Measurements from ENCODE around the gene TSSK2.
"Not testable (repeated sequence)": the region's sequence is repeated elsewhere in the genome, so short reads cannot be mapped to it uniquely, and the experiment has no call there.

The TSSK2 gene

DNA sequence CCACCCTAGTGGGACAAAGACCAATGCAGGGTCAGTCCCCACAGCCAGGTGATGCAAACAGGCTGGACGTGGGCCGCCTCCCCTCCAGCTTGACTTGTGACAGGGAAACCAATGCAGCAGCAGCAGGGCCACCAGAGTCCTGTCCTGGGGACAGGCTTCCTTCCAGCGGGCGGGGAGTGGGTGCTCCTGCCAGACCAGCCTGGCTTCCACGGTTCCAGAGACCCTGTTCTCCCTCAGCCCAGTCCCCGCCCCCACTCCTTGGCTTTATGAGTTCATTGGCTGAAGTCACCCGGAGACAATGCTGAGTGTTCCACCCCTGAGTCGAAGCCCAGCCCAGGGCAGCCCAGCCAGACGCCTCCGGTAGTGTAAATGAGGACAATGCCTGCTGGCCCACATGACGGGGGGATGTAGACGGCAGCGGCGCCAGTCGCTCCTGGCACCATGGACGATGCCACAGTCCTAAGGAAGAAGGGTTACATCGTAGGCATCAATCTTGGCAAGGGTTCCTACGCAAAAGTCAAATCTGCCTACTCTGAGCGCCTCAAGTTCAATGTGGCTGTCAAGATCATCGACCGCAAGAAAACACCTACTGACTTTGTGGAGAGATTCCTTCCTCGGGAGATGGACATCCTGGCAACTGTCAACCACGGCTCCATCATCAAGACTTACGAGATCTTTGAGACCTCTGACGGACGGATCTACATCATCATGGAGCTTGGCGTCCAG, at the start of gene TSSK2:
TSSK2 (plus strand) TSS at position 350 of the 726 bp plus-strand sequence; CDS start at position 442, 92 bp downstream.
- Histone ChIP-seq H3K9ac (ENCODE audit: low read length in 5 of 5) (no peak within 1 kb of the TSS), H3K27me3 (ENCODE audit: control insufficient read depth in 5 of 5, insufficient read depth in 4 of 5, low read length in 5 of 5) (no peaks in the 10 kb centered on the region), H3K9me3 (ENCODE audit: control insufficient read depth in 5 of 5, low read length in 5 of 5) (peaks cover 0 to 7% (median 0%) of the 10 kb centered on the region in 5 donors), H3K4me3 (ENCODE audit: low read depth in 1 of 5, low read length in 5 of 5) (no peak within 1 kb of the TSS), H3K27ac (ENCODE audit: low read depth, low read length) (no peak within 1 kb of the TSS), H3K36me3 (ENCODE audit: control insufficient read depth in 5 of 5, insufficient read depth in 5 of 5, low read length in 5 of 5) (peaks cover 0 to 49% (median 37%) of the 10 kb centered on the region in 5 donors), H3K4me1 (ENCODE audit: control insufficient read depth in 5 of 5, insufficient read depth in 5 of 5, low read length in 5 of 5) (no peaks in the 10 kb centered on the region)

- no peak overlapping the region for H3K4me3 ChIP-seq (ENCODE audit: low read depth in 1 of 5, low read length in 5 of 5)
- no peaks in the 10 kb centered on the region for H3K27me3 ChIP-seq (ENCODE audit: control insufficient read depth in 5 of 5, insufficient read depth in 4 of 5, low read length in 5 of 5)
- peaks cover 0 to 17% (median 11%) of the 10 kb centered on the region in 5 donors for H3K36me3 ChIP-seq (ENCODE audit: control insufficient read depth in 5 of 5, insufficient read depth in 5 of 5, low read length in 5 of 5)
These were observed 49.8 kb upstream of the TSSK2 start for GRCh38 chr22:19081351-19081750.

GRCh38 chr22:19082101-19082500, 49.0 kb upstream of the TSSK2 start:
- peaks cover 0 to 17% (median 11%) of the 10 kb centered on the region in 5 donors for H3K36me3 ChIP-seq (ENCODE audit: control insufficient read depth in 5 of 5, insufficient read depth in 5 of 5, low read length in 5 of 5)
- no peaks in the 10 kb centered on the region for H3K27me3 ChIP-seq (ENCODE audit: control insufficient read depth in 5 of 5, insufficient read depth in 4 of 5, low read length in 5 of 5)
- H3K4me1 ChIP-seq (ENCODE audit: control insufficient read depth in 5 of 5, insufficient read depth in 5 of 5, low read length in 5 of 5), result peaks cover 5 to 22% (median 13%) of the 10 kb centered on the region in 5 donors
- no peaks in the 10 kb centered on the region for H3K9me3 ChIP-seq (ENCODE audit: control insufficient read depth in 5 of 5, low read length in 5 of 5)
- no peak overlapping the region for H3K4me3 ChIP-seq (ENCODE audit: low read depth in 1 of 5, low read length in 5 of 5)
- H3K9ac ChIP-seq (ENCODE audit: low read length in 5 of 5), result no peak overlapping the region
- H3K27ac ChIP-seq (ENCODE audit: low read depth, low read length), result no peak overlapping the region

More at GRCh38 chr22:19081351-19081750, 49.8 kb upstream of the TSSK2 start:
- peaks cover 5 to 22% (median 10%) of the 10 kb centered on the region in 5 donors for H3K4me1 ChIP-seq (ENCODE audit: control insufficient read depth in 5 of 5, insufficient read depth in 5 of 5, low read length in 5 of 5)
- no peaks in the 10 kb centered on the region for H3K9me3 ChIP-seq (ENCODE audit: control insufficient read depth in 5 of 5, low read length in 5 of 5)
- H3K9ac ChIP-seq (ENCODE audit: low read length in 5 of 5), result no peak overlapping the region
- no peak overlapping the region for H3K27ac ChIP-seq (ENCODE audit: low read depth, low read length)

- Histone ChIP-seq H3K27ac (ENCODE audit: low read depth, low read length) (no peak overlapping the region), H3K36me3 (ENCODE audit: control insufficient read depth in 5 of 5, insufficient read depth in 5 of 5, low read length in 5 of 5) (peaks cover 0 to 18% (median 13%) of the 10 kb centered on the region in 5 donors), H3K9me3 (ENCODE audit: control insufficient read depth in 5 of 5, low read length in 5 of 5) (no peaks in the 10 kb centered on the region), H3K4me1 (ENCODE audit: control insufficient read depth in 5 of 5, insufficient read depth in 5 of 5, low read length in 5 of 5) (peaks cover 5 to 22% (median 13%) of the 10 kb centered on the region in 5 donors), H3K4me3 (ENCODE audit: low read depth in 1 of 5, low read length in 5 of 5) (no peak overlapping the region), H3K9ac (ENCODE audit: low read length in 5 of 5) (no peak overlapping the region), H3K27me3 (ENCODE audit: control insufficient read depth in 5 of 5, insufficient read depth in 4 of 5, low read length in 5 of 5) (no peaks in the 10 kb centered on the region)
These were observed 48.3 kb upstream of the TSSK2 start for GRCh38 chr22:19082793-19083192.

DNA sequence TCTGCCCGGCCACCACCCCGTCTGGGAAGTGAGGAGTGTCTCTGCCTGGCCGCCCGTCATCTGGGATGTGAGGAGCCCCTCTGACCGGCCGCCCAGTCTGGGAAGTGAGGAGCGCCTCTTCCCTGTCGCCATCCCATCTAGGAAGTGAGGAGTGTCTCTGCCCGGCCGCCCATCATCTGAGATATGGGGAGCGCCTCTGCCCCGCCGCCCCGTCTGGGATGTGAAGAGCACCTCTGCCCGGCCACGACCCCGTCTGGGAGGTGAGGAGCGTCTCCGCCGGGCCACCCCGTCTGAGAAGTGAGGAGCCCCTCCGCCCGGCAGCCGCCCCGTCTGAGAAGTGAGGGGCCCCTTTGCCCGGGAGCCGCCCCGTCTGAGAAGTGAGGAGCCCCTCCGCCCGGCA, 47.0 kb upstream of the TSSK2 start:
- peaks cover 9 to 31% (median 24%) of the 10 kb centered on the region in 5 donors for H3K36me3 ChIP-seq (ENCODE audit: control insufficient read depth in 5 of 5, insufficient read depth in 5 of 5, low read length in 5 of 5)
- peaks cover 5 to 22% (median 13%) of the 10 kb centered on the region in 5 donors for H3K4me1 ChIP-seq (ENCODE audit: control insufficient read depth in 5 of 5, insufficient read depth in 5 of 5, low read length in 5 of 5)
- not testable (repeated sequence) for H3K9ac ChIP-seq (ENCODE audit: low read length in 5 of 5); H3K27ac ChIP-seq (ENCODE audit: low read depth, low read length); H3K9me3 ChIP-seq (ENCODE audit: control insufficient read depth in 5 of 5, low read length in 5 of 5); H3K27me3 ChIP-seq (ENCODE audit: control insufficient read depth in 5 of 5, insufficient read depth in 4 of 5, low read length in 5 of 5); H3K4me3 ChIP-seq (ENCODE audit: low read depth in 1 of 5, low read length in 5 of 5)

- H3K27me3 ChIP-seq (ENCODE audit: control insufficient read depth in 5 of 5, insufficient read depth in 4 of 5, low read length in 5 of 5); H3K27ac ChIP-seq (ENCODE audit: low read depth, low read length); H3K9me3 ChIP-seq (ENCODE audit: control insufficient read depth in 5 of 5, low read length in 5 of 5); H3K4me3 ChIP-seq (ENCODE audit: low read depth in 1 of 5, low read length in 5 of 5); H3K9ac ChIP-seq (ENCODE audit: low read length in 5 of 5): not testable (repeated sequence)
- peaks cover 9 to 31% (median 26%) of the 10 kb centered on the region in 5 donors for H3K36me3 ChIP-seq (ENCODE audit: control insufficient read depth in 5 of 5, insufficient read depth in 5 of 5, low read length in 5 of 5)
- peaks cover 5 to 22% (median 13%) of the 10 kb centered on the region in 5 donors for H3K4me1 ChIP-seq (ENCODE audit: control insufficient read depth in 5 of 5, insufficient read depth in 5 of 5, low read length in 5 of 5)
These were observed 46.5 kb upstream of the TSSK2 start for GRCh38 chr22:19084586-19084985.

DNA sequence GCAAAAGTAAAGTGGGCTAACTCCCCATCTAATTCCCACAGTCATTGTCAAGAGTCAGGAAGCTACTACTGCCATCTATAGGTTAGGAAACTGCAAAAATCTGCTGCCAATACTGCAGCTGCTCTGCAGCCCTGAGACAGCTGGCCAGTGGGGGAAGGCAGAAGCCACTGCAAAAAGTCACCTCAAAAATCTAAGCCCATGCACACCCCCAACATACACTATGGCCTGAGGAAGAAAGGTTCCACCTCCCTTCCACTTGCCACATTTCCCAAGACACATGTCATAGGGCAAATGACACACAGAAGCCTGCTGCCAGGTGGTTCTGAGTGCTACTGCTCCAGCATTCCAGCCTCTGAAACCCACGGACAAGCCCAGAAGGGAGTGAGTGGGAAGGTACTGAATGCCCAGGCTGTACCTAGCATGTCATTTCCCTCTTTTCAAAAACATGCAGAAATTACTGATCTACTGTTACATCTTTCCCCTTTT, 45.8 kb upstream of the TSSK2 start:
- H3K4me1 ChIP-seq (ENCODE audit: control insufficient read depth in 5 of 5, insufficient read depth in 5 of 5, low read length in 5 of 5), result peaks cover 5 to 22% (median 13%) of the 10 kb centered on the region in 5 donors
- no peaks in the 10 kb centered on the region for H3K9me3 ChIP-seq (ENCODE audit: control insufficient read depth in 5 of 5, low read length in 5 of 5)
- no peak overlapping the region for H3K4me3 ChIP-seq (ENCODE audit: low read depth in 1 of 5, low read length in 5 of 5)
- peak overlapping the region; percentile 20 for H3K27ac ChIP-seq (ENCODE audit: low read depth, low read length)
- H3K9ac ChIP-seq (ENCODE audit: low read length in 5 of 5), result peak overlapping the region in 2 of 5 donors; percentile 25 to 54
- peaks cover 9 to 27% (median 22%) of the 10 kb centered on the region in 5 donors for H3K36me3 ChIP-seq (ENCODE audit: control insufficient read depth in 5 of 5, insufficient read depth in 5 of 5, low read length in 5 of 5)
- no peaks in the 10 kb centered on the region for H3K27me3 ChIP-seq (ENCODE audit: control insufficient read depth in 5 of 5, insufficient read depth in 4 of 5, low read length in 5 of 5)

GRCh38 chr22:19086417-19086816, 44.7 kb upstream of the TSSK2 start:
- H3K4me1 ChIP-seq (ENCODE audit: control insufficient read depth in 5 of 5, insufficient read depth in 5 of 5, low read length in 5 of 5), result peaks cover 5 to 22% (median 13%) of the 10 kb centered on the region in 5 donors
- H3K36me3 ChIP-seq (ENCODE audit: control insufficient read depth in 5 of 5, insufficient read depth in 5 of 5, low read length in 5 of 5), result peaks cover 9 to 26% (median 13%) of the 10 kb centered on the region in 5 donors
- H3K9me3 ChIP-seq (ENCODE audit: control insufficient read depth in 5 of 5, low read length in 5 of 5), result no peaks in the 10 kb centered on the region
- no peaks in the 10 kb centered on the region for H3K27me3 ChIP-seq (ENCODE audit: control insufficient read depth in 5 of 5, insufficient read depth in 4 of 5, low read length in 5 of 5)
- H3K27ac ChIP-seq (ENCODE audit: low read depth, low read length), result no peak overlapping the region
- H3K4me3 ChIP-seq (ENCODE audit: low read depth in 1 of 5, low read length in 5 of 5), result no peak overlapping the region
- H3K9ac ChIP-seq (ENCODE audit: low read length in 5 of 5), result no peak overlapping the region

DNA sequence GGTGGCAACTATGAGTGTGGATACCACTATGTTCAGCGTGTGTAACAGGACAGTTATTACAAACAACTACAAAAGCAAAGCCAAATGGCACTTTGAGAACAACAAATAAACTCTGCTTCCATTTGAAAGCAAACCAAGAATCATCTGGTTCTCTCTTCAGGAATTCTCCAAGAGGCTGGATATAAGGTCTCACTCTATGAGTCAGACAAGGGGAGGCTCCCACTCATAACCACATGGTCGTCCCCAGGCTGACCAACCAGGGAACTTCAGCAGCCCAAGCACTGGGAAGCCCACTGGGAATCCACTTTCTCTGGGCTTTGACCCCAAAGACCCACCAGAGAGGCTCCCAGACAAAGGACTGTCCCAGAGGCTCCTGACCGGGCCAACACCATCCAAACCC, 44.2 kb upstream of the TSSK2 start:
- no peaks in the 10 kb centered on the region for H3K27me3 ChIP-seq (ENCODE audit: control insufficient read depth in 5 of 5, insufficient read depth in 4 of 5, low read length in 5 of 5)
- H3K27ac ChIP-seq (ENCODE audit: low read depth, low read length), result no peak overlapping the region
- H3K9me3 ChIP-seq (ENCODE audit: control insufficient read depth in 5 of 5, low read length in 5 of 5), result no peaks in the 10 kb centered on the region
- peaks cover 5 to 20% (median 13%) of the 10 kb centered on the region in 5 donors for H3K4me1 ChIP-seq (ENCODE audit: control insufficient read depth in 5 of 5, insufficient read depth in 5 of 5, low read length in 5 of 5)
- peaks cover 9 to 24% (median 13%) of the 10 kb centered on the region in 5 donors for H3K36me3 ChIP-seq (ENCODE audit: control insufficient read depth in 5 of 5, insufficient read depth in 5 of 5, low read length in 5 of 5)
- no peak overlapping the region for H3K4me3 ChIP-seq (ENCODE audit: low read depth in 1 of 5, low read length in 5 of 5)
- no peak overlapping the region for H3K9ac ChIP-seq (ENCODE audit: low read length in 5 of 5)

DNA sequence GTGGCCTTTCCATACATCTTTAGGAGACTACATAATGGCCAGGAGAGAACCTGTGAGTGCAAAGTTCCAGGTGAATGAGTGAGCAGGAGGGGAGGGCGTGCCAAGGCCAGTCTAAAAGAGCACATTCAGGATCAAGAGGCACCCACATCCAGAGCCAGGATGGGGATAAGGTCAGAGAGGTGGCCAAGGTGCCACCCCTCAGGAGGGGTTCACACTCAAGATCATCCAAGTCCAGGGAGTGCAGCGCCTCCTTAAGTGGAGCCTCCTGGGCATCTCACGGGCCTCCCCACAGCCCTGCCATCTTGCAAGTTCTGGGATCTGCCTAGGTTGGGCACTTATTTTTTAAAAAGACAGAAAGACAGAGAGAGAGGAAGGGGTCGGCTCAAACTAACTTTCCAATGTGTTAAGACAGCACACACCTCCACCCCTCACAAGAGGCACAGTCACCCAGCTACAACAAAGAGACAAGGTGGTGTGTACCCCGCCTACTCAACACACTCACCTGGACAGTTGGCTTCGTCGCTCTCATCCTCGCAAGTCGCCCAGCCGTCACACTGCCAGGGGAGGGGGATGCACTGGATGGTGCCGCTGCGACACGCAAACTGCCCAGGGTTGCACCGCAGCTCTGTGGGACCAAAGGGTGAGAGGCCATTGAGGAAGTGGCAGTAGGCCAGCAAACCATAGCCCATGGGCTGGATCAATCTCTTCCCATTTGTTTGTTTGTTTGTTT, 42.1 kb upstream of the TSSK2 start:
- H3K9me3 ChIP-seq (ENCODE audit: control insufficient read depth in 5 of 5, low read length in 5 of 5), result no peaks in the 10 kb centered on the region
- H3K9ac ChIP-seq (ENCODE audit: low read length in 5 of 5), result no peak overlapping the region
- no peaks in the 10 kb centered on the region for H3K27me3 ChIP-seq (ENCODE audit: control insufficient read depth in 5 of 5, insufficient read depth in 4 of 5, low read length in 5 of 5)
- H3K27ac ChIP-seq (ENCODE audit: low read depth, low read length), result no peak overlapping the region
- peaks cover 5 to 13% (median 12%) of the 10 kb centered on the region in 5 donors for H3K4me1 ChIP-seq (ENCODE audit: control insufficient read depth in 5 of 5, insufficient read depth in 5 of 5, low read length in 5 of 5)
- H3K4me3 ChIP-seq (ENCODE audit: low read depth in 1 of 5, low read length in 5 of 5), result no peak overlapping the region
- peaks cover 9 to 22% (median 13%) of the 10 kb centered on the region in 5 donors for H3K36me3 ChIP-seq (ENCODE audit: control insufficient read depth in 5 of 5, insufficient read depth in 5 of 5, low read length in 5 of 5)
